ENCODE results near the gene MPIG6B. TPM values are rescaled to one million over a fixed set of nuclear protein-coding genes. Genes with fewer than 3 reads are reported as not detected.

MPIG6B gene
- total and polyA plus RNA-seq, 2 donors from 2014 or later, result 0.60 TPM; not detected in 1

DNA sequence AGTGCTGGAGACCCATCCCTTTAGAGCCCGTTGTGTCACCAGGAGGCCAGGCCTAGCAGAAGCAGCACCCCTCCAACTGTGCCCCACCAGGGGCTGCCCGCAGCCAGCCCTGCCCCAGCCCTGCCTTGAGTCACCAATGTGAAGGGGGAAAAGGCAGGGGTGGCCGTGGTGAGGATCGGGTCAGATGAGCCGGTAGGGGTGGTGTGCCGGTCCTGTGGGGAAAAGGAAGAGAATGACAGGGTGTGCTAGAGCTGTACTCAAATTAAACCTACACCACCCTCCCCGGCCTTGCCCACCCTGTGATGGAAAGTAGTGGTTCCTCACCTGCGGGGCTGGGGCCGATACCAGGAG lies 42.4 kb downstream of the MPIG6B start:
- peaks cover 0 to 7% (median 0%) of the 10 kb centered on the region in 3 donors for H3K4me1 ChIP-seq (ENCODE audit: control insufficient read depth in 2 of 3, insufficient read depth in 2 of 3, low read depth in 1 of 3, low read length in 3 of 3)
- H3K4me3 ChIP-seq (ENCODE audit: low read length in 3 of 3), result peak overlapping the region in 1 of 3 donors; percentile 41
- H3K9ac ChIP-seq (ENCODE audit: low read length in 3 of 3), result no peak overlapping the region
- DNase-seq (no peak), FAIRE-seq (no peak)
- H3K36me3 ChIP-seq (ENCODE audit: control insufficient read depth in 2 of 3, insufficient read depth in 3 of 3, low read length in 3 of 3), result no peaks in the 10 kb centered on the region
- no peak overlapping the region for H3K27ac ChIP-seq (ENCODE audit: low read depth in 2 of 2, low read length in 2 of 2)
- TF ChIP-seq, protein P1, sequence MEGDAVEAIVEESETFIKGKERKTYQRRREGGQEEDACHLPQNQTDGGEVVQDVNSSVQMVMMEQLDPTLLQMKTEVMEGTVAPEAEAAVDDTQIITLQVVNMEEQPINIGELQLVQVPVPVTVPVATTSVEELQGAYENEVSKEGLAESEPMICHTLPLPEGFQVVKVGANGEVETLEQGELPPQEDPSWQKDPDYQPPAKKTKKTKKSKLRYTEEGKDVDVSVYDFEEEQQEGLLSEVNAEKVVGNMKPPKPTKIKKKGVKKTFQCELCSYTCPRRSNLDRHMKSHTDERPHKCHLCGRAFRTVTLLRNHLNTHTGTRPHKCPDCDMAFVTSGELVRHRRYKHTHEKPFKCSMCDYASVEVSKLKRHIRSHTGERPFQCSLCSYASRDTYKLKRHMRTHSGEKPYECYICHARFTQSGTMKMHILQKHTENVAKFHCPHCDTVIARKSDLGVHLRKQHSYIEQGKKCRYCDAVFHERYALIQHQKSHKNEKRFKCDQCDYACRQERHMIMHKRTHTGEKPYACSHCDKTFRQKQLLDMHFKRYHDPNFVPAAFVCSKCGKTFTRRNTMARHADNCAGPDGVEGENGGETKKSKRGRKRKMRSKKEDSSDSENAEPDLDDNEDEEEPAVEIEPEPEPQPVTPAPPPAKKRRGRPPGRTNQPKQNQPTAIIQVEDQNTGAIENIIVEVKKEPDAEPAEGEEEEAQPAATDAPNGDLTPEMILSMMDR (IDR thresholded peaks at IDR 0.05; ENCODE audit: borderline replicate concordance, extremely low read depth, insufficient read depth), result no peak
- H3K9me3 ChIP-seq (ENCODE audit: control insufficient read depth in 2 of 3, insufficient read depth in 1 of 3, low read length in 3 of 3), result no peaks in the 10 kb centered on the region
- intact Hi-C loops (cut with DNase I), result no loop called here
- H3K27me3 ChIP-seq (ENCODE audit: control insufficient read depth, insufficient read depth, low read length), result no peaks in the 10 kb centered on the region

DNA sequence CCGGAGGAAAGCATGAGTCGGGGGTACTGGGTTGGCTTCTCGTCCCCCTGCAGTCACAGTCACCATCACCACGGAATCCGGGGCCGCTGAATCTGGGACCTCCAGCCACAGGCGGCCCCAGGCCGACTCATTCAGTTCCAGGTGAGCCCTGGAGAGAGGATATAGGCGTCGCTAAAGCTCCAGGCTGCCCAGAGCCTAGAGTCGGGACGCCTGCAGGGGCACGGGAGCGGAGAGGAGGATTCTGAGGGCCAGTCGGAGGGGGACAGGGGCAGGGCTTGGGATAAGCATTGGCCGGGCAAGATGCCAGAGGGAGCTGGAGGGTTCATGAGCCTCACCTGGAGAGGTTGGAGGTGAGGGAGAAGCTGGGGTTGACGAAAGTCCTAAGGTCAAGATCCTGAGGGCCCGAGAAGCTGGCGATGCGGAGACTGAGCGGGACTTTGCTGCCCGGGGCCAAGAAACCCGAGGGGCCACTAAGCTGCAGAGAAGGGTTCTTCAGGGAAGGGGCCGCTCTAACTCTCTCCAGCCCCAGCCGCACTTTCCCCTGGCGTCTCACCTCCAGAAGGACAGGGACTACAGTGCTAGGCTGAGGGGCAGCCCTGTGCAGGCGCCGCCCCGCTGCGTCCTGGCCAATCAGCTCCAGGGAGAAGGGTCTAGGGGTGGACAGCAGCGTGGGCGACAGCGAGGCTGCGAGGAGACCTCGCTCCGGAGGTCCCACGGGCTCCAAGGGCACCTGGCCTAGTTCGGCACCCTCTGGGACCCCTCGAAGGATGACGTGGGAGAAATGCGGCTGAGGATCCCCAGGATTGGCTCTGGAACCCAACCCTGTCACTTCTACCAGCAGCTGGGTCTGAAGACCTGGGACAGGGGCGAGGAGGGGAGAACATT lies 43.0 kb downstream of the MPIG6B start:
- Histone ChIP-seq H3K27me3 (ENCODE audit: control insufficient read depth, insufficient read depth, low read length) (no peaks in the 10 kb centered on the region), H3K36me3 (ENCODE audit: control insufficient read depth in 2 of 3, insufficient read depth in 3 of 3, low read length in 3 of 3) (no peaks in the 10 kb centered on the region), H3K27ac (ENCODE audit: low read depth in 2 of 2, low read length in 2 of 2) (no peak overlapping the region), H3K9ac (ENCODE audit: low read length in 3 of 3) (peak overlapping the region in 1 of 3 donors; percentile 15), H3K4me3 (ENCODE audit: low read length in 3 of 3) (peak overlapping the region in 1 of 3 donors; percentile 41), H3K9me3 (ENCODE audit: control insufficient read depth in 2 of 3, insufficient read depth in 1 of 3, low read length in 3 of 3) (no peaks in the 10 kb centered on the region), H3K4me1 (ENCODE audit: control insufficient read depth in 2 of 3, insufficient read depth in 2 of 3, low read depth in 1 of 3, low read length in 3 of 3) (peaks cover 0 to 7% (median 0%) of the 10 kb centered on the region in 3 donors)
- DNase-seq, result peak; percentile 54 to 73 (median 70)
- intact Hi-C loops (cut with DNase I), result no loop called here
- FAIRE-seq, result no peak
- TF ChIP-seq, protein P1 (IDR thresholded peaks at IDR 0.05; ENCODE audit: borderline replicate concordance, extremely low read depth, insufficient read depth), result no peak

DNA sequence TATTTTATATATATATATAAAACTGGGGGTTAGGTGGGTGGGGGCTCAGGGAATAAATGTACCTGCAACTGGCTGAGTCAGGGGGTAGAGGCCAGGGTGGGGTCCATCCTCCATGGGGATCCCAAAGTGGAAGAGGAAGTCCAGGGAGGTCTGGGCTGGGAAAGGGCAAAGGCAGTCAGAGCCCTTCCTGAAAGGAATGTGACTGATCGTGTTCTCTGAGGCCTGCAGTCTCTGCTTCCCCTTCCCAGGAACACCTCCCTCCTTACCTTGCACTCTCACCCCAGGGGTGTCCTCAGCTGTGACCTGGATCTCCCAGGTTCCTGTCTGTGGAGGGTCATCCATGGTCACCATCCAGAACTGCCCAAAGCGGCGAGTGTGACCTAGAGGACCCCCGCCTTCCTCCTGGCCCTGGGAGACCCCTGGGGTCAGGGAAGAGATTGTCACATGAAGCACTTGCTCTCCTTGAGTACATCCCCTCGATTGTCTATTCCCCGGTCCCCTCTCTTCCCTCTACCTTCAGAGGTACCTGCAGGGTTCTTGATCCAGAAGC lies 44.0 kb downstream of the MPIG6B start:
- intact Hi-C loops (cut with DNase I), result no loop called here

More for the DNA sequence above, 44.0 kb downstream of the MPIG6B start:
- H3K27ac ChIP-seq (ENCODE audit: low read depth in 2 of 2, low read length in 2 of 2), result no peak overlapping the region
- peak in 1 of 5 donors; percentile 62 for DNase-seq
- TF ChIP-seq, protein P1 (IDR thresholded peaks at IDR 0.05; ENCODE audit: borderline replicate concordance, extremely low read depth, insufficient read depth), result no peak
- H3K9me3 ChIP-seq (ENCODE audit: control insufficient read depth in 2 of 3, insufficient read depth in 1 of 3, low read length in 3 of 3), result no peaks in the 10 kb centered on the region
- no peaks in the 10 kb centered on the region for H3K36me3 ChIP-seq (ENCODE audit: control insufficient read depth in 2 of 3, insufficient read depth in 3 of 3, low read length in 3 of 3)
- no peaks in the 10 kb centered on the region for H3K27me3 ChIP-seq (ENCODE audit: control insufficient read depth, insufficient read depth, low read length)
- no peak for FAIRE-seq
- peaks cover 0 to 7% (median 0%) of the 10 kb centered on the region in 3 donors for H3K4me1 ChIP-seq (ENCODE audit: control insufficient read depth in 2 of 3, insufficient read depth in 2 of 3, low read depth in 1 of 3, low read length in 3 of 3)
- no peak overlapping the region for H3K9ac ChIP-seq (ENCODE audit: low read length in 3 of 3)
- H3K4me3 ChIP-seq (ENCODE audit: low read length in 3 of 3), result no peak overlapping the region

Measured in kidney (tissue), 14 donors.